Activated T-cell treated with anti-CD3 and anti-CD28 coated beads for 4 hours (primary cell): ENCODE data around the gene ACHE.
"Not testable (repeated sequence)": the region's sequence is repeated elsewhere in the genome, so short reads cannot be mapped to it uniquely, and the experiment has no call there.

Experiments
- DNase-seq: peaks from one replicate; pipeline ENCODE4 v3.0.0-alpha.2; 2020

Gene ACHE

DNA sequence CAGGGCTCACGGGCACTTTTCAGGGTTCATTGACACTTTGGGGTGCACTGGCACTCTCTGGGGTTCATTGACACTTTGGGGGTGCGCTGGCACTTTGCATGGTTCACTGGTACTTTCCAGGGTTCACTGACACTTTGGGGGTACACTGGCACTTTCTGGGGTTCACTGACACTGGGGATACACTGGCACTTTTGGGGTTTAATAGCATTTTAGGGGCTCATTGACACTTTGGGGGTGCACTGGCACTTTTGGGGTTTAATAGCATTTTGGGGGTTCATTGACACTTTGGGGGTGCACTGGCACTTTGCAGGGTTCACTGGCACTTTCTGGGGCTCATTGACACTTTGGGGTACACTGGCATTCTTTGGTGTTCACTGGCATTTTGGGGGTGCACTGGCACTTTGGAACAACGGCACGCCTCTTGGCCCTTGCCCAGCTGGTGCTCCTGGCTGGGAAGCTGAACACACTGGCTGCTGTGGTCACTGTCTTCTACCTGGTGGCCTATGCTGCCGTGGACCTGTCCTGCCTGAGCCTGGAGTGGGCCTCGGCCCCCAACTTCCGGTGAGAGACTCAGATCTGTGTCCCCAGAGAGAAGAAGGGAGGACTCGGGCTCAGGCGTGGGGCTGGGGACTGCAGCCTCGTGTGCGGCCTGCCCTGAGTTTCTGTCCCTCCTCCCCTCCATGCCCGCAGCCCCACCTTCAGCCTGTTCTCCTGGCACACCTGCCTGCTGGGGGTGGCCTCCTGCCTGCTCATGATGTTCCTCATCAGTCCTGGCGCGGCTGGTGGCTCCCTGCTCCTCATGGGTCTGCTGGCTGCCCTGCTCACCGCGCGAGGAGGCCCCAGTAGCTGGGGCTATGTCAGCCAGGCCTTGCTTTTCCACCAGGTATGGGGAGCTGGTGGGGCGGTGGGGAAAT, 34.7 kb downstream of the ACHE start:
- DNase-seq: no peak

DNA sequence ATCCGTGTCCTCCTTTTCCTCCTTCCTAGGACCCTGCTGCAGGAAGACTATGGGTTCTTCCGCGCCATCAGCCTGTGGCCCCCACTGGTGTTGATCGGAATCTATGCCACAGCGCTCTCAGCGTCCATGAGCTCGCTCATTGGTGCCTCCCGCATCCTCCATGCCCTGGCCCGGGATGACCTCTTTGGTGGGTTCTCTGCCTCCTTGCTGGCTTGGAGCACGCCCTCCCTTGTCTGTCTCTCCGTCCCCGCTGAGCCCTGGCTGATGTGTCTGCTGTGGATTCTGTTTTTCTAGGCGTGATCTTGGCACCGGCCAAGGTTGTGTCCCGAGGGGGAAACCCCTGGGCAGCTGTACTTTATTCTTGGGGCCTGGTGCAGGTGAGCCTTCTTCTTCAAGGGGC, 35.8 kb downstream of the ACHE start:
- no peak for DNase-seq

DNA sequence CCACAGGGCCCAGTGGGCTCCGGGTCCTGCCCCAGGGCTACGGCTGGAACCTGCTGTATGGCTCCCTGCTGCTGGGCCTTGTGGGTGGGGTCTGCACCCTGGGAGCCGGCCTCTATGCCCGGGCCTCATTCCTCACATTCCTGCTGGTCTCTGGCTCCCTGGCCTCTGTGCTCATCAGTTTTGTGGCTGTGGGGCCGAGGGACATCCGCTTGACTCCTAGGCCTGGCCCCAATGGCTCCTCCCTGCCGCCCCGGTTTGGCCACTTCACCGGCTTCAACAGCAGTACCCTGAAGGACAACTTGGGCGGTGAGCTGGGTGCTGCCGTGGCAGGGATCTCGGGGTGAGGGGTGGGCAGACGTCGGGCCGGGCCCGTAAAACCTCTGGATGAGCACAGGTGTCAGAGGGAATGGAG, 38.8 kb downstream of the ACHE start:
- DNase-seq: no peak

- DNase-seq: no peak
Measured at GRCh38 chr7:100855515-100855914, 40.2 kb downstream of the ACHE start.

DNA sequence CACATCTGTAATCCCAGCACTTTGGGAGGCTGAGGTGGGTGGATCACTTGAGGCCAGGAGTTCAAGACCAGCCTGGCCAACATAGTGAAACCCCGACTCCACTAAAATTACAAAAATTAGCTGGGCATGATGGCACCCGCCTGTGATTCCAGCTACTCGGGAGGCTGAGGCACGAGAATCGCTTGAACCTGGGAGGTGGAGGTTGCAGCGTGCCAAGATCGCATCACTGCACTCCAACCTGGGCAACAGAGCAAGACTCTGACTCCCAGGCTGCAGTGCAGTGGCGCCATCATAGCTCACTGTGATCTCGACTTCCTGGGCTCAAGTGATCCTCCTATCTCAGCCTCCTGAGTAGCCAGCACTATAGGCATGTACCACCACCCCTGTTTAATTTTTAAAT, 40.8 kb downstream of the ACHE start:
- not testable (repeated sequence) for DNase-seq

- no peak for DNase-seq
Measured at GRCh38 chr7:100854146-100854895, 41.4 kb downstream of the ACHE start.

GRCh38 chr7:100852048-100852872, 43.4 kb downstream of the ACHE start, which contains the start of gene SLC12A9:
Gene SLC12A9, plus strand, starts transcription at chr7:100852713. Its CDS starts 1,485 bp downstream, at chr7:100854198.
- peak; percentile 74 for DNase-seq

- no peak for DNase-seq
Measured at GRCh38 chr7:100847360-100847759, 48.3 kb downstream of the ACHE start.

DNA sequence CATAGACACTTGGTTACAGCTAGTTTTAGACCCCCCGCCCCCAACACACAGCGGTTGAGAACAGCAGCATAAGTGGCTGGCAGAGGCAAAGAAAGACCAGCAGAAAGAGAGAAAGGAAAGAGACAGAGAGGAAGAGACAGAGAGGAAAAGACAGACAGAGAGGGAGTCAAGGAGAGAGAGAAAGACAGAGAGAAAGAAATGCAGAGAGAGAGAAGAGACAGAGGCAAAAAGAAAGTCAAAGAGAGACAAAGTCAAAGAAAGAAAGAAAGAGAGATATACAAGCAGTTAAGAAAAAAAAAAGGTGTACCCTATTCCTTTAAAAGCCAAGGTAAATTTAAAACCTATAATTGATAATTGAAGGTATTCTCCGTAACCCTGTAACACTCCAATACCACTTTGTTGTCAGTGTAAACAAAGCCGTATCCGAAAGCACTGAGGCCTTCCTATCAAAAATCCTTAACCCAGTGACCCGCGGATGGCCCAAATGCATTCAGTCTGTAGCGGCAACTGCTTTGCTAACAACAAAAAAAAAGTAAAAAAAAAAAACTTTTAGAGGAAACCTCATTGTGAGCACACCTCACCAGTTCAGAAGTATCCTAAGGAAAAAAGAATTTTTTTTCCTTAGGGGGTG, 55.1 kb downstream of the ACHE start:
- no peak for DNase-seq
